Fibroblast of skin of left quadriceps (primary cell): ENCODE data around the gene OR4M1.
"Not testable (repeated sequence)": the region's sequence is repeated elsewhere in the genome, so short reads cannot be mapped to it uniquely, and the experiment has no call there.

Experiments used
- DNase-seq, 2 experiments: peaks; one replicate each; pipeline ENCODE4 v3.0.0-alpha.2; 2013; ENCODE audit warnings: low read depth in 2 of 2

The OR4M1 gene

GRCh38 chr14:19773204-19773603 lies at the start of gene OR4M1:
Gene OR4M1, plus strand, starts transcription at chr14:19773504. Its CDS starts 6,819 bp downstream, at chr14:19780323.
- not testable (repeated sequence) for DNase-seq

- no peak for DNase-seq
These were observed 43.9 kb upstream of the OR4M1 start for GRCh38 chr14:19729359-19729758.

GRCh38 chr14:19729763-19730162 lies 43.5 kb upstream of the OR4M1 start:
- DNase-seq: no peak

GRCh38 chr14:19733893-19734292 lies 39.4 kb upstream of the OR4M1 start:
- DNase-seq: not testable (repeated sequence)

- DNase-seq: no peak
These were observed 30.0 kb upstream of the OR4M1 start, which contains the start of gene OR4Q3 for GRCh38 chr14:19743256-19743655. Gene OR4Q3, plus strand, starts transcription at chr14:19743571.

- DNase-seq: not testable (repeated sequence)
These were observed 21.0 kb upstream of the OR4M1 start for GRCh38 chr14:19752316-19752715.

GRCh38 chr14:19754172-19754571 lies 19.1 kb upstream of the OR4M1 start:
- DNase-seq: no peak

- DNase-seq: not testable (repeated sequence)
These were observed 1.8 kb upstream of the OR4M1 start for GRCh38 chr14:19771491-19771890.

GRCh38 chr14:19771895-19772430 lies 1.3 kb upstream of the OR4M1 start:
- DNase-seq: no peak

- DNase-seq: not testable (repeated sequence)
These were observed 850 bp upstream of the OR4M1 start for GRCh38 chr14:19772454-19772853.

GRCh38 chr14:19775587-19775986 lies 2.3 kb downstream of the OR4M1 start:
- DNase-seq: no peak

GRCh38 chr14:19785848-19786247 lies 12.5 kb downstream of the OR4M1 start:
- not testable (repeated sequence) for DNase-seq

GRCh38 chr14:19787318-19787717 lies 14.0 kb downstream of the OR4M1 start:
- DNase-seq: not testable (repeated sequence)

- not testable (repeated sequence) for DNase-seq
These were observed 14.8 kb downstream of the OR4M1 start for GRCh38 chr14:19788150-19788549.

GRCh38 chr14:19796520-19797108 lies 23.3 kb downstream of the OR4M1 start:
- DNase-seq: not testable (repeated sequence)

GRCh38 chr14:19799880-19800279 lies 26.6 kb downstream of the OR4M1 start:
- DNase-seq: no peak

GRCh38 chr14:19800282-19801117 lies 27.2 kb downstream of the OR4M1 start:
- no peak for DNase-seq

GRCh38 chr14:19801118-19801464 lies 27.8 kb downstream of the OR4M1 start:
- no peak for DNase-seq

- DNase-seq: not testable (repeated sequence)
These were observed 30.2 kb downstream of the OR4M1 start, which contains the start of gene OR4N2 for GRCh38 chr14:19803470-19803869. Gene OR4N2, plus strand, starts transcription at chr14:19803770. Its CDS starts 23,679 bp downstream, at chr14:19827449.

- not testable (repeated sequence) for DNase-seq
These were observed 40.0 kb downstream of the OR4M1 start for GRCh38 chr14:19813171-19813920.

GRCh38 chr14:19819879-19820278 lies 46.6 kb downstream of the OR4M1 start:
- DNase-seq: not testable (repeated sequence)

- not testable (repeated sequence) for DNase-seq
These were observed 47.7 kb downstream of the OR4M1 start for GRCh38 chr14:19821016-19821415.
